Measurements from ENCODE around the gene C1orf21. TPM values are rescaled to one million over a fixed set of nuclear protein-coding genes. Genes with fewer than 3 reads are reported as not detected.

C1orf21 gene
- polyA plus RNA-seq, 1 of the 3 experiments (the other 2 are of a cell fraction), result 4.8 TPM

DNA sequence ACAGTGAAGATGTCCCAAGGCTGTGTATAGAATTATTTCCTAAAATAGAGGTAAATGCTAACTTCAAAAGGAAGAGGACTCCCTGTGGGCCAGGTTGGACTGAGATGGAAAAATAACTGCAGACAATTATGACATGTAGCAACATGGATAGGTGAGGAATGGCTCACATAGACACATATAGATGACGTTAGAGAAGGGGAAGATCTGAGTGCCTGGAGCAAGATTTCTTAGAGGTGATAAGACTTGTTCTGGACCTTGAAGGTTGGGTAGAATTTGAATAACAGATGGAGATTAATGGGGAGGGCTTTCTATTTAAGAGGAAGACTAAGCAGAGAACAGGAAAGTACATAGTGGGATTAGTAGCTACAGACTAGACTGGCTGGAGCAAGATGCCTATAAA, 76.9 kb downstream of the C1orf21 start:
- WGBS (ENCODE audit: low lambda C conversion rate), result 74% methylated on average over 1 of the region's 1 CpG
- Histone ChIP-seq H3K9me3 (no peaks in the 10 kb centered on the region), H3K36me3 (replicated peaks in 1 of 2; ENCODE audit: control insufficient read depth in 1 of 2, insufficient read depth in 2 of 2, low read length in 1 of 2) (no peaks in the 10 kb centered on the region), H3K27ac (ENCODE audit: low read depth in 2 of 2, low read length in 1 of 2) (no peak overlapping the region), H3K9me2 (no peaks in the 10 kb centered on the region), H3K79me2 (ENCODE audit: insufficient read depth) (no peaks in the 10 kb centered on the region), H3K27me3 (ENCODE audit: insufficient read depth) (no peaks in the 10 kb centered on the region), H3F3A (replicated peaks; ENCODE audit: insufficient read depth) (no peaks in the 10 kb centered on the region), H3K4me2 (no peak overlapping the region), H3K9ac (no peak overlapping the region), H3K4me3 (ENCODE audit: low read depth in 2 of 2, low read length in 1 of 2) (no peak overlapping the region), H3K4me1 (ENCODE audit: control insufficient read depth in 1 of 2, insufficient read depth in 2 of 2, low read depth in 1 of 2, low read length in 1 of 2) (peaks cover 0 to 16% of the 10 kb centered on the region in 2 experiments; a peak in 2 of 4 replicates), H2AFZ (ENCODE audit: low read depth) (no peak overlapping the region), H4K20me1 (ENCODE audit: insufficient read depth) (no peaks in the 10 kb centered on the region)
- CTCF ChIA-PET, result no interaction called here
- no peak for DNase-seq
- POLR2A ChIA-PET, result no interaction called here
- no peak for TF ChIP-seq USF1 (IDR thresholded peaks at IDR 0.05; ENCODE audit: borderline replicate concordance, low read depth)
- TF ChIP-seq, protein P1, sequence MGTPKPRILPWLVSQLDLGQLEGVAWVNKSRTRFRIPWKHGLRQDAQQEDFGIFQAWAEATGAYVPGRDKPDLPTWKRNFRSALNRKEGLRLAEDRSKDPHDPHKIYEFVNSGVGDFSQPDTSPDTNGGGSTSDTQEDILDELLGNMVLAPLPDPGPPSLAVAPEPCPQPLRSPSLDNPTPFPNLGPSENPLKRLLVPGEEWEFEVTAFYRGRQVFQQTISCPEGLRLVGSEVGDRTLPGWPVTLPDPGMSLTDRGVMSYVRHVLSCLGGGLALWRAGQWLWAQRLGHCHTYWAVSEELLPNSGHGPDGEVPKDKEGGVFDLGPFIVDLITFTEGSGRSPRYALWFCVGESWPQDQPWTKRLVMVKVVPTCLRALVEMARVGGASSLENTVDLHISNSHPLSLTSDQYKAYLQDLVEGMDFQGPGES (IDR thresholded peaks at IDR 0.05; ENCODE audit: low read depth, low read length), result no peak
- TF ChIP-seq, protein P2, sequence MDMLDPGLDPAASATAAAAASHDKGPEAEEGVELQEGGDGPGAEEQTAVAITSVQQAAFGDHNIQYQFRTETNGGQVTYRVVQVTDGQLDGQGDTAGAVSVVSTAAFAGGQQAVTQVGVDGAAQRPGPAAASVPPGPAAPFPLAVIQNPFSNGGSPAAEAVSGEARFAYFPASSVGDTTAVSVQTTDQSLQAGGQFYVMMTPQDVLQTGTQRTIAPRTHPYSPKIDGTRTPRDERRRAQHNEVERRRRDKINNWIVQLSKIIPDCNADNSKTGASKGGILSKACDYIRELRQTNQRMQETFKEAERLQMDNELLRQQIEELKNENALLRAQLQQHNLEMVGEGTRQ (IDR thresholded peaks at IDR 0.05; ENCODE audit: borderline replicate concordance, low read depth, low read length), result no peak
- TF ChIP-seq ELF1 (IDR thresholded peaks at IDR 0.05), result no peak
- no peak for TF ChIP-seq RCOR1 (IDR thresholded peaks at IDR 0.05; ENCODE audit: low read length)
- TF ChIP-seq FOSL2 (IDR thresholded peaks at IDR 0.05; ENCODE audit: borderline replicate concordance, low read depth), result no peak
- no peak for TF ChIP-seq FOXM1 (IDR thresholded peaks at IDR 0.05; ENCODE audit: low read depth)
- TF ChIP-seq EP300 (IDR thresholded peaks at IDR 0.05; ENCODE audit: borderline replicate concordance in 1 of 2, low read depth in 1 of 2, low read length in 1 of 2), result no peak
- TF ChIP-seq FOXJ3 (CRISPR knock-in tag; IDR thresholded peaks at IDR 0.05), result no peak

DNA sequence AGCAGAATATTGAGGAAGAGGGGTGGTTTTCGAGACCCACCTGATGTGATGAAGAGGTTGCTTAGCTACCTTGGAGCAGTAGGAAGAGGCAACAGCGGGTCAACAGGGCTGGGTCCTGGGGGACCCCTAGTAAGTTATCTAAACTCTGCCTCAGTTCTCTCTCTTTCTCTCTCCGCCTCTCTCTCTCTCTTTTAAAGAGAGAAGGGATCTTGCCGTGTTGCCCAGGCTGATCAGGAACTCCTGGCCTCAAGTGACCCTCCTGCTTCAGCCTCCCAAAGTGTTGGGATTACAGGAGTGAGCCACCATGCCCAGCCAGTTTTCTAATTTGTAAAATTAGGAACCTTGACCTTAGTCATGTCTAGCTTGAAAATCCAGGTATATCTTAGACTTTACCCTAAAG, 77.9 kb downstream of the C1orf21 start:
- Histone ChIP-seq H3K4me3 (ENCODE audit: low read depth in 2 of 2, low read length in 1 of 2) (no peak overlapping the region), H3K9me2 (no peaks in the 10 kb centered on the region), H2AFZ (ENCODE audit: low read depth) (no peak overlapping the region), H3K79me2 (ENCODE audit: insufficient read depth) (no peaks in the 10 kb centered on the region), H4K20me1 (ENCODE audit: insufficient read depth) (no peaks in the 10 kb centered on the region), H3K27me3 (ENCODE audit: insufficient read depth) (no peaks in the 10 kb centered on the region), H3K9me3 (no peaks in the 10 kb centered on the region), H3K36me3 (replicated peaks in 1 of 2; ENCODE audit: control insufficient read depth in 1 of 2, insufficient read depth in 2 of 2, low read length in 1 of 2) (no peaks in the 10 kb centered on the region), H3K27ac (ENCODE audit: low read depth in 2 of 2, low read length in 1 of 2) (no peak overlapping the region), H3K4me1 (ENCODE audit: control insufficient read depth in 1 of 2, insufficient read depth in 2 of 2, low read depth in 1 of 2, low read length in 1 of 2) (peaks cover 0 to 16% of the 10 kb centered on the region in 2 experiments; a peak in 2 of 4 replicates), H3K9ac (no peak overlapping the region), H3K4me2 (no peak overlapping the region), H3F3A (replicated peaks; ENCODE audit: insufficient read depth) (no peaks in the 10 kb centered on the region)
- TF ChIP-seq RAD21 (IDR thresholded peaks at IDR 0.05; ENCODE audit: low read length) (no peak), RCOR1 (IDR thresholded peaks at IDR 0.05; ENCODE audit: low read length) (no peak), CHD2 (IDR thresholded peaks at IDR 0.05; ENCODE audit: low read length, partially characterized antibody) (no peak), MEF2A (IDR thresholded peaks at IDR 0.05; ENCODE audit: borderline replicate concordance, low read depth) (no peak), TAF1 (IDR thresholded peaks at IDR 0.05; ENCODE audit: borderline replicate concordance, low read depth, low read length) (no peak), ELF1 (IDR thresholded peaks at IDR 0.05) (no peak), SIN3A (IDR thresholded peaks at IDR 0.05; ENCODE audit: borderline replicate concordance, low read depth, low read length) (no peak)
- TF ChIP-seq, protein P3, sequence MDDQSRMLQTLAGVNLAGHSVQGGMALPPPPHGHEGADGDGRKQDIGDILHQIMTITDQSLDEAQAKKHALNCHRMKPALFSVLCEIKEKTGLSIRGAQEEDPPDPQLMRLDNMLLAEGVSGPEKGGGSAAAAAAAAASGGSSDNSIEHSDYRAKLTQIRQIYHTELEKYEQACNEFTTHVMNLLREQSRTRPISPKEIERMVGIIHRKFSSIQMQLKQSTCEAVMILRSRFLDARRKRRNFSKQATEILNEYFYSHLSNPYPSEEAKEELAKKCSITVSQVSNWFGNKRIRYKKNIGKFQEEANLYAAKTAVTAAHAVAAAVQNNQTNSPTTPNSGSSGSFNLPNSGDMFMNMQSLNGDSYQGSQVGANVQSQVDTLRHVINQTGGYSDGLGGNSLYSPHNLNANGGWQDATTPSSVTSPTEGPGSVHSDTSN (IDR thresholded peaks at IDR 0.05), result no peak
- 90% methylated on average over 4 of the region's 4 CpGs for WGBS (ENCODE audit: low lambda C conversion rate)
- ChIA-PET POLR2A (no interaction called here), CTCF (no interaction called here)
- no peak for DNase-seq

Data from SK-N-SH (cell line).